HK-2 (cell line): ENCODE results near the gene SEMA7A.
"Not testable (repeated sequence)": the region's sequence is repeated elsewhere in the genome, so short reads cannot be mapped to it uniquely, and the experiment has no call there.

Experiments used
- DNase-seq: peaks from one replicate; pipeline ENCODE4 v3.0.0-alpha.2; 2018; ENCODE audit not compliant: unreplicated experiment

The SEMA7A gene

GRCh38 chr15:74373056-74373650, 60.6 kb downstream of the SEMA7A start:
- no peak for DNase-seq

GRCh38 chr15:74370471-74370870, 63.3 kb downstream of the SEMA7A start:
- DNase-seq: no peak

GRCh38 chr15:74369756-74370155, 64.0 kb downstream of the SEMA7A start:
- DNase-seq: no peak

GRCh38 chr15:74369084-74369745, 64.5 kb downstream of the SEMA7A start:
- no peak for DNase-seq

DNA sequence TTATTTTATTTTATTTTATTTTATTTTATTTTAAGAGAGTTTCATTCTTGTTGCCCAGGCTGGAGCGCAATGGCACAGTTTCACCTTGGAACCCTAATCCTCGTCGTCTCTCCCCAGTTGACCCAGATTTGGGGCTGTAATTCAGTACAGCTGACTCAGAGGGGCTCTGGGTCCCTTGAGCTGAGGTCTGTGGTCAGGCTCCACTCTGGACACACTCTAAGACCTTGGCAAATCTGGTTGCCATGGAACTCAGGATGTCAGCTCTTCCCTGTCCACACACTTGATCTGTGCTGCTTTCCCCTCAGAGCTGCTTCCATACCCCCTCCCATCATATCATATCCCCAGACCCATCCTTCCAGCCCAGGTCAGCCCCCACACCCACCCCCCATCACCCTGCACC, 65.6 kb downstream of the SEMA7A start:
- no peak for DNase-seq

DNA sequence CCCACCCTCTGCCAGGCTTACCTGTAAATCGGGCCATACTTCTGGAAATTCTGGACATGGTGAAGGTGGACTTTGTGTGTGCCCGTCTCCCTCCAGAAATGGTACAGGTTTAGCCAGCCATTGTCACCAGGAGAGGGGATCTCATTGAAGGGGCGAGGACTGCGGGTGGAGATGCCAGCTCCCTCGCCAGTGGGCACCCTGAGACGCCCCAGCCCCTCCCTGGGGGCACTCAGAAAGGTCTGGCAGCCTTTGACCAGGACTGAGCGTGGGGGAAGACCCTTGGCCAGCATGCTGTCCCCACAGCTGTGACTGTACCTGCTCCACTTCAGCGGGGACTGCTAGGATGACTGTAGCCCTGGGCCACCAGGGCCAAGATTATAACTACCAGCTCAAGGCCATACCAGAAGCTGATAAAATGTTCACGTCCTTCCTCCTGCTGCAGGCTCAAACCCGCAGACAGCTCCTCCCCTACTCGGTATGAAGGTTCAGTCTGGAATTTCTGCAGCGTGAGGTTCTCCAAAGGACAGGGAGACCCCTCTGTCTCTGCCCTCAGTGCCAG, 66.4 kb downstream of the SEMA7A start, which contains the start of gene CYP11A1:
Gene CYP11A1 (minus strand): TSS at position 351 of the 559 bp plus-strand sequence. CDS start 61 bp downstream, at position 290.
- DNase-seq: no peak

GRCh38 chr15:74365598-74366445, 67.9 kb downstream of the SEMA7A start:
- DNase-seq: no peak

DNA sequence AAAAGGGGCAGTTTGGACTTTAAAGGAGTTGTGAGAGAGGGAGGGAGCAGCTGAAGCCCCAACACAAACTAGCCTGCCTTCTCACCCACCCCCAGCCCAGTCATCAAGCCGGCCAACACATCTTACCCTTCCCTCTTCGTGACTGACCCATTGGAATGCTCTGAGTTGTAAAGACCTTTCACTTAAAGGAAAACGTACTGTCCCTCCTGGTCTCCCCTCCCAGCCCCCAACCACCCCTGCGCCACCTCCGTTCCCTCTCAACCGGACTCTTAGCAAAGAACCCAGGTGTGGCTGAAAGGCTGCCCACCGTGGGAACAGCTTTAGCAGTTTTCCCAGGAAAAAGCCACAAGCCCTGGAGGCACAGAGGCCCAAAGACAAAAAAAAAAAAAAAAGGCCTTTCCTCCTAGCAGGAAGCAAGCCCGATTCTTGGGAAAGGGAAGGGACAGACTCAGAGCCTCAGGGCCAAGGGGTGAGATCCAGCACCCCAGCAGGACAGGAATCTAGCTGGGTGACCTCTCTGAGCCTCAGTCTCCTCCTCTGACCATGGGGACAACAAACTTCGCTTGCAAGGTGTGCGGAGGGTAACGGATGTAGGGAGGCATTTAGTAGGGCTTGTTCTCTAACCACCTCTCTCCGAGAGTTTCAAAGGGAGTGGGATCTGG, 68.7 kb downstream of the SEMA7A start:
- DNase-seq: no peak

DNA sequence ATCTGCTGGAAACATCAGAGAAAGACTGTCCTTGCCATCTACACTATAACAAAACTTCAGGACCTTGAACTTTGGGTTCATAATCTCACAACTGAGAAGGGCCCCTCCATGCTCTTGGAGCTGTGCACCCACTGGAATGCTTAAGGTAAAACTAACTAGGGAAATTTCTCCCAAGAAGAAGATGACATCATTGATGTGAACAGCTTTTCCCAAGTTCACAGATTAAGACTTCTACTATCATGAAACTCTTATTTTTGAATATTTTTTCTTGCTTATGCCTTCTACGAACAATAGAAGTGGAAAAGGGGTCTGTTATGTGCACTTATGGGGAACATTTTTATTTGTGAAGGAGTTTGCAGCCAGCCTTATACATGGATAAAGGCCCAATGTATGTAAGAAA, 71.3 kb downstream of the SEMA7A start:
- no peak for DNase-seq

GRCh38 chr15:74360855-74361254, 72.9 kb downstream of the SEMA7A start:
- not testable (repeated sequence) for DNase-seq

- DNase-seq: not testable (repeated sequence)
Observed at GRCh38 chr15:74359376-74359775, 74.4 kb downstream of the SEMA7A start.
